Loucy (cell line): ENCODE measurements around the gene MOV10L1.

Source experiments
- EZH2phosphoT487 ChIP-seq: fragments of 200-600 bp; IDR thresholded peaks from 2 replicates; pipeline ENCODE4 v1.6.1; 2018; ENCODE audit warnings: antibody characterized with exemption, mild to moderate bottlenecking, moderate library complexity, borderline replicate concordance
- TF ChIP-seq, protein P1 (sequence below): fragments of 200-600 bp; sonication (generic); conservative IDR thresholded peaks from 2 replicates; pipeline ENCODE4 v1.5.1; 2014; ENCODE audit warnings: mild to moderate bottlenecking, antibody characterized with exemption, low read length

GRCh38 chr22:50064453-50064852, 25.4 kb upstream of the MOV10L1 start:
- TF ChIP-seq, protein P1, sequence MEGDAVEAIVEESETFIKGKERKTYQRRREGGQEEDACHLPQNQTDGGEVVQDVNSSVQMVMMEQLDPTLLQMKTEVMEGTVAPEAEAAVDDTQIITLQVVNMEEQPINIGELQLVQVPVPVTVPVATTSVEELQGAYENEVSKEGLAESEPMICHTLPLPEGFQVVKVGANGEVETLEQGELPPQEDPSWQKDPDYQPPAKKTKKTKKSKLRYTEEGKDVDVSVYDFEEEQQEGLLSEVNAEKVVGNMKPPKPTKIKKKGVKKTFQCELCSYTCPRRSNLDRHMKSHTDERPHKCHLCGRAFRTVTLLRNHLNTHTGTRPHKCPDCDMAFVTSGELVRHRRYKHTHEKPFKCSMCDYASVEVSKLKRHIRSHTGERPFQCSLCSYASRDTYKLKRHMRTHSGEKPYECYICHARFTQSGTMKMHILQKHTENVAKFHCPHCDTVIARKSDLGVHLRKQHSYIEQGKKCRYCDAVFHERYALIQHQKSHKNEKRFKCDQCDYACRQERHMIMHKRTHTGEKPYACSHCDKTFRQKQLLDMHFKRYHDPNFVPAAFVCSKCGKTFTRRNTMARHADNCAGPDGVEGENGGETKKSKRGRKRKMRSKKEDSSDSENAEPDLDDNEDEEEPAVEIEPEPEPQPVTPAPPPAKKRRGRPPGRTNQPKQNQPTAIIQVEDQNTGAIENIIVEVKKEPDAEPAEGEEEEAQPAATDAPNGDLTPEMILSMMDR = no peak
- no peak for TF ChIP-seq EZH2phosphoT487
